ENCODE data around the gene CEP152.

CEP152 gene

GRCh38 chr15:48834756-48835155, 23.9 kb upstream of the CEP152 start:
- Histone ChIP-seq H3K4me3 (ENCODE audit: low read depth, low read length) (no peak overlapping the region), H3K27ac (ENCODE audit: extremely low read depth, low read depth, low read length) (no peak overlapping the region), H3K36me3 (ENCODE audit: control insufficient read depth in 2 of 2, insufficient read depth in 1 of 2, low read length in 2 of 2) (no peaks in the 10 kb centered on the region), H3K4me1 (ENCODE audit: control insufficient read depth, insufficient read depth, low read length) (no peaks in the 10 kb centered on the region), H3K9me3 (ENCODE audit: control insufficient read depth, insufficient read depth, low read depth, low read length) (no peaks in the 10 kb centered on the region)
- ChIA-PET POLR2A (no interaction called here), CTCF (no interaction called here)
- no peak for TF ChIP-seq SP2 (tag by site-specific recombination; IDR thresholded peaks at IDR 0.05)
- no peak for TF ChIP-seq ZNF19 (tag by site-specific recombination; IDR thresholded peaks at IDR 0.05; ENCODE audit: low read depth)
- no peak for TF ChIP-seq AEBP2 (tag by site-specific recombination; IDR thresholded peaks at IDR 0.05; ENCODE audit: borderline replicate concordance)
- TF ChIP-seq ZNF221 (tag by site-specific recombination; IDR thresholded peaks at IDR 0.05; ENCODE audit: borderline replicate concordance): no peak
- TF ChIP-seq ZNF621 (tag by site-specific recombination; IDR thresholded peaks at IDR 0.05): no peak
- no peak for TF ChIP-seq WT1 (tag by site-specific recombination; IDR thresholded peaks at IDR 0.05)
- TF ChIP-seq ZNF16 (tag by site-specific recombination; IDR thresholded peaks at IDR 0.05; ENCODE audit: low read depth): no peak
- no peak for TF ChIP-seq ZNF596 (tag by site-specific recombination; IDR thresholded peaks at IDR 0.05)
- TF ChIP-seq ZNF426 (tag by site-specific recombination; IDR thresholded peaks at IDR 0.05): no peak
- TF ChIP-seq HOXD13 (CRISPR knock-in tag; IDR thresholded peaks at IDR 0.05; ENCODE audit: borderline replicate concordance): no peak
- TF ChIP-seq YY2 (tag by site-specific recombination; IDR thresholded peaks at IDR 0.05): no peak
- TF ChIP-seq ZNF768 (tag by site-specific recombination; IDR thresholded peaks at IDR 0.05): no peak
- no peak for TF ChIP-seq ZNF837 (tag by site-specific recombination; IDR thresholded peaks at IDR 0.05)

GRCh38 chr15:48833526-48834239, 22.8 kb upstream of the CEP152 start:
- no peaks in the 10 kb centered on the region for H3K4me1 ChIP-seq (ENCODE audit: control insufficient read depth, insufficient read depth, low read length)
- no peak overlapping the region for H3K4me3 ChIP-seq (ENCODE audit: low read depth, low read length)
- CTCF ChIA-PET: no interaction called here
- no peaks in the 10 kb centered on the region for H3K9me3 ChIP-seq (ENCODE audit: control insufficient read depth, insufficient read depth, low read depth, low read length)
- H3K36me3 ChIP-seq (ENCODE audit: control insufficient read depth in 2 of 2, insufficient read depth in 1 of 2, low read length in 2 of 2): no peaks in the 10 kb centered on the region
- no peak overlapping the region for H3K27ac ChIP-seq (ENCODE audit: extremely low read depth, low read depth, low read length)
- POLR2A ChIA-PET: no interaction called here
- TF ChIP-seq REPIN1 (tag by site-specific recombination; IDR thresholded peaks at IDR 0.05; ENCODE audit: low read depth) (no peak), ZNF645 (tag by site-specific recombination; IDR thresholded peaks at IDR 0.05) (no peak), PRDM10 (tag by site-specific recombination; IDR thresholded peaks at IDR 0.05) (no peak), MZF1 (tag by site-specific recombination; IDR thresholded peaks at IDR 0.05; ENCODE audit: borderline replicate concordance) (no peak), ZNF16 (tag by site-specific recombination; IDR thresholded peaks at IDR 0.05; ENCODE audit: low read depth) (no peak), ZSCAN23 (tag by site-specific recombination; IDR thresholded peaks at IDR 0.05) (no peak), ZNF621 (tag by site-specific recombination; IDR thresholded peaks at IDR 0.05) (no peak), ZNF704 (tag by site-specific recombination; IDR thresholded peaks at IDR 0.05) (no peak), SP7 (tag by site-specific recombination; IDR thresholded peaks at IDR 0.05) (no peak), ZNF248 (tag by site-specific recombination; IDR thresholded peaks at IDR 0.05) (no peak), ZNF426 (tag by site-specific recombination; IDR thresholded peaks at IDR 0.05) (no peak), HOXD13 (CRISPR knock-in tag; IDR thresholded peaks at IDR 0.05; ENCODE audit: borderline replicate concordance) (no peak), EGR2 (tag by site-specific recombination; IDR thresholded peaks at IDR 0.05; ENCODE audit: low read depth) (no peak), ZSCAN5A (tag by site-specific recombination; IDR thresholded peaks at IDR 0.05) (no peak), ZNF266 (tag by site-specific recombination; IDR thresholded peaks at IDR 0.05; ENCODE audit: low read depth) (no peak), ZNF335 (tag by site-specific recombination; conservative IDR thresholded peaks at IDR 0.05) (no peak)

Measured in HEK293 (cell line).